ENCODE data around the gene ASIC2. TPM values are rescaled to one million over a fixed set of nuclear protein-coding genes. Genes with fewer than 3 reads are reported as not detected.

Gene ASIC2
- total and polyA plus RNA-seq, 3 experiments from 2014 or later: not detected

DNA sequence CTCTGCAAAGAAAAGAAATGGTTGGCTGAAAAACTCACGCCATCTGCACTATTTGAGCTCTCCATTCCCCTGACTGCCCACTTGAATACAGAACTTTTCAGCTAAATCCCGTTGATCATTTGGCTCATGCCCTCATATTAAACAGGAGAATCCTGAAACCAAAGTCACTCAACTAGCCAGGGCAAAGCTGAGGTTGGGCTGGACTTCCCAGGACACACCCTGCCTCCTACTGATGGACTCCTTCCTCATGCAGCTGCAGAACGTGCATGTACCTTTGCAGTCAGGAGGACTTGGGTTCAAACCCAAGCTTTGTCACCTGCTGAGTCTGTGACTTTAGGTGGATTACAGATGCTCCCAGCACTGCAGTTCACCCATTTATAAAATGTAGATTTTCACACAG, 7.7 kb downstream of the ASIC2 start:
- CTCF ChIA-PET: no interaction called here

DNA sequence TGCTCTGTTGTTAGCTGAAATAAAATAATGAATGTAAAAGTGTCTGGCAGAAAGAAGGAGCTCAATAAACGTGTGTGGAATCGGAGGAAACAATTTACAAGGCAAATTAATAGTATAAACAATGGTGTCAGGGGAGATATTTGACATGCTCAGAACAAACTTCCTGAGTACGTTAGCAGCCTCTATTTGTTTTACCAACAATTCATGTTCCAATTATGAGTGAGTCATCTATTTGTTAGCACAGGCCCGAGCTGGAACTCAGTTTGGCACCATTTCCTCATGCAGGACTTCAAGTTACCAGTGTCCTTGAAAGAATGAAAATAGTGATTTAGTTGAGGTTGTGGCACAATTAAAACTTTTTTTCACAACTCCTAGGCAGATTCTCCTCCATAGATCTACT, 9.1 kb downstream of the ASIC2 start:
- Mint-ChIP-seq H3K27ac (no peak overlapping the region), H3K9me3 (no peaks in the 10 kb centered on the region), H3K4me1 (no peaks in the 10 kb centered on the region), H3K4me3 (no peak overlapping the region), H3K36me3 (no peaks in the 10 kb centered on the region), H3K27me3 (peaks cover 10 to 23% of the 10 kb centered on the region in 2 donors)
- no peaks in the 10 kb centered on the region for H3K4me1 ChIP-seq (ENCODE audit: insufficient read depth, low read length)
- H3K27ac ChIP-seq (ENCODE audit: low read depth, low read length): no peak overlapping the region
- no peak for DNase-seq
- ChIA-PET CTCF (no interaction called here), POLR2A (no interaction called here)
- H3K9me3 ChIP-seq (ENCODE audit: low read length): no peaks in the 10 kb centered on the region
- H3K4me3 ChIP-seq (ENCODE audit: low read length): no peak overlapping the region
- no peaks in the 10 kb centered on the region for H3K36me3 ChIP-seq (ENCODE audit: insufficient read depth, low read length)
- no peaks in the 10 kb centered on the region for H3K27me3 ChIP-seq (ENCODE audit: insufficient read depth, low read length, poor library complexity, severe bottlenecking)

More for the DNA sequence above, 7.7 kb downstream of the ASIC2 start:
- POLR2A ChIA-PET: no interaction called here
- no peaks in the 10 kb centered on the region for H3K4me1 Mint-ChIP-seq
- Histone ChIP-seq H3K27ac (ENCODE audit: low read depth, low read length) (no peak overlapping the region), H3K4me1 (ENCODE audit: insufficient read depth, low read length) (no peaks in the 10 kb centered on the region), H3K9me3 (ENCODE audit: low read length) (no peaks in the 10 kb centered on the region), H3K36me3 (ENCODE audit: insufficient read depth, low read length) (no peaks in the 10 kb centered on the region), H3K27me3 (ENCODE audit: insufficient read depth, low read length, poor library complexity, severe bottlenecking) (no peaks in the 10 kb centered on the region), H3K4me3 (ENCODE audit: low read length) (no peak overlapping the region)
- no peaks in the 10 kb centered on the region for H3K9me3 Mint-ChIP-seq
- DNase-seq: no peak
- H3K27me3 Mint-ChIP-seq: peaks cover 14 to 26% of the 10 kb centered on the region in 2 donors
- H3K4me3 Mint-ChIP-seq: no peak overlapping the region
- H3K36me3 Mint-ChIP-seq: no peaks in the 10 kb centered on the region
- no peak overlapping the region for H3K27ac Mint-ChIP-seq

DNA sequence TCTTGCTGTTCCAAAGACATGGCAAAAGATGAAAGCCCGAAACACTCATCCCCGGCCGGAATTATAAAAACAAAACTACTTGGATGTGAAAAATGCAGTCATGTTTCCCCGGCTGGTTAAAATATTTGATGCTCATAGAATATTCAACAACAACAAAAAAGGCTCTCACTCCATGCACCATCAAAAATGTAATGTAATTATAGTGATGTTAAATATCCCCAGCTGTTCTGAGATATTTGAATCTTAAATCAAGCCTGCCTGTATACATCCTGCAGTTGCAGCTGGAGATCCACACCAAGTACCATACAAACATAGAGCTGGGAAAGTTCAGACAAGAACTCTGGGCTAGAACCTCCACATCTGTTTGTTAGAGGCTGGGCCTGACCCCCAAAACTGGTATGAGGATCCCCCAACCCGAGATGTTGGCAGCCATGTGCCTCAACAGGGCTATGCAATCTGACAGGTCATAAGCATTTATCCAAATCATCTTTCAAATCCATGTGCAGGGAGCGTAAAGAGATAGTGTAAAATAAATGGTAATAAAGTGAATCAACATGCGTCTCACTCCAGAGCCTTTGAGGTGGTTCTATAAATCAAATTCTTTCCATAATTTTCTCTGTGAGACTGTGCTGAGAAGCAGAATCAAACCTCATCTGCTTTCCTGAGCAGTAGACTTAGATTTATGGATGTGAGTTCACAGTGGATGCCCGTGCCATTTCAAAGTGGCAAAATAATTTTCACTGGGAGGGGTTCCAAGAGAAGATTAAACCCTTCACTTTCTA, 12.7 kb downstream of the ASIC2 start:
- DNase-seq: no peak
- H3K36me3 Mint-ChIP-seq: no peaks in the 10 kb centered on the region
- Histone ChIP-seq H3K27ac (ENCODE audit: low read depth, low read length) (no peak overlapping the region), H3K4me1 (ENCODE audit: insufficient read depth, low read length) (no peaks in the 10 kb centered on the region), H3K4me3 (ENCODE audit: low read length) (no peak overlapping the region), H3K36me3 (ENCODE audit: insufficient read depth, low read length) (no peaks in the 10 kb centered on the region), H3K9me3 (ENCODE audit: low read length) (no peaks in the 10 kb centered on the region), H3K27me3 (ENCODE audit: insufficient read depth, low read length, poor library complexity, severe bottlenecking) (no peaks in the 10 kb centered on the region)
- H3K27ac Mint-ChIP-seq: no peak overlapping the region
- ChIA-PET POLR2A (no interaction called here), CTCF (no interaction called here)
- H3K9me3 Mint-ChIP-seq: no peaks in the 10 kb centered on the region
- H3K4me1 Mint-ChIP-seq: no peaks in the 10 kb centered on the region
- peaks cover 17 to 28% of the 10 kb centered on the region in 2 donors for H3K27me3 Mint-ChIP-seq
- H3K4me3 Mint-ChIP-seq: no peak overlapping the region

DNA sequence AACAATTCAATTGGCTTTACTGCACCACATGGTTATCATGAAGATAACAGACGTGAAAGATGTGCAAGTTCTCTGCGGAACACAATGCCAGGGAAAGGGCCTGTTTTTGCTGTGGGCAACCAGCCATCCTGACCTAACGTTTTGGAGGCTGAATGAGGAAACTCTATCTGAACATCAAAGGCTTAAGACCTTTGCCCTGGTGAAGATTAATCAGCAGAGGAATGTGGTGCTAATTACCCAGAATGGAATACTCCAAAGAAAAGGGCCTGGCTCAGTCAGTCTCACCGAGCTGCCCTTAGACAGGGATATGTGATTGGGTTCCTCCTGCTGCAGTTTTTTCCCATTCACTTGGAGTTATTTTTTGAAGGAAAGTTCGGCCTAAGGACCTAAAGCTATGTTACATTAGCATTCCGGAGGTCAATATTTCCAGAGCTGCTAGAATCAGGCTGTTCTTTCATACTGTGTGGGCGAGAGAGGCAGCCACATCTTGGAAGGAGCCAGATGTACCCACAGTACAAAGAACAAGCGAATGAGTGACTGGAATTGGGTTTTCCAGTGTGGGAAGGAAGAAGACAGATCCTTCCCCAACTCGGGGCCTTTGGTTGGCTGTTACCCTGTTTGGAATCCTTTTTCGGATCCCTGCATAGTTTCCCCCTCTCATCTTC, 15.5 kb downstream of the ASIC2 start:
- Histone ChIP-seq H3K27me3 (ENCODE audit: insufficient read depth, low read length, poor library complexity, severe bottlenecking) (no peaks in the 10 kb centered on the region), H3K4me3 (ENCODE audit: low read length) (no peak overlapping the region), H3K4me1 (ENCODE audit: insufficient read depth, low read length) (no peaks in the 10 kb centered on the region), H3K36me3 (ENCODE audit: insufficient read depth, low read length) (no peaks in the 10 kb centered on the region), H3K9me3 (ENCODE audit: low read length) (no peaks in the 10 kb centered on the region), H3K27ac (ENCODE audit: low read depth, low read length) (no peak overlapping the region)
- H3K27ac Mint-ChIP-seq: peak overlapping the region in 1 of 8 donors; percentile 16
- no peaks in the 10 kb centered on the region for H3K4me1 Mint-ChIP-seq
- H3K4me3 Mint-ChIP-seq: no peak overlapping the region
- POLR2A ChIA-PET: no interaction called here
- no peak for DNase-seq
- no peaks in the 10 kb centered on the region for H3K9me3 Mint-ChIP-seq
- H3K27me3 Mint-ChIP-seq: peaks cover 20 to 37% of the 10 kb centered on the region in 2 donors
- CTCF ChIA-PET: no interaction called here
- no peaks in the 10 kb centered on the region for H3K36me3 Mint-ChIP-seq

DNA sequence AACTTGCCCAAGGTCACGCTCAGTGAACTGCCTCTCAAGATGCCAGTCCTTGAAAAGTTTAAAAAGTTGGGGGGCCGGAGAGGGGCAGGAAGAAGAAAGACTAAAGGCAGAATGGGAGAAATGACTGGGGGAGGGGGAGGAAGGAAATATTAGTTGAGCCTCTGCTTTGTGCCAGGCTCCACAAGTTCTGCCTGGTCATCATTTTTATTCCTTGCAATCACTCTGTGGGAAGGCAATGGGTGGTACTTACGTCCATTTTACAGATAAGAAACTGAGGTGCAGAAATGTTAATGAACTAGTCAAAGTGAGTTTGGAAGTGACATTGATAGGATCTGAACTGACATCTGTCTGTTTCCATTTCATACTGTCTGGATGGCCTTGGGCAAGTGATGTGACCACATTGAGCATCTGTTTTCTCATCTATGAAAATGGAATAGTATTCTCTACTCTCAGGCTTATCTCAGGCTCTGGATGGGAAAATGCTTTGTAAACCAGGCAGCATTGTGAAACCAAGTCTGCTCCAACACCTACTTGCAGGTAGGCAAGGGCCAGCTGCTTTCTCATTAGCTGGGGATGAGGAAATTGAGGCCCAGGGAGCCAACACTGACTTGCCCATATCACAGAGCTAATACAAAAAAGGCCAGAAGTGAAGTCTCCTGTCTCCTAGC, 19.2 kb downstream of the ASIC2 start:
- no peak for DNase-seq
- no peak overlapping the region for H3K4me3 ChIP-seq (ENCODE audit: low read length)
- H3K27me3 ChIP-seq (ENCODE audit: insufficient read depth, low read length, poor library complexity, severe bottlenecking): no peaks in the 10 kb centered on the region
- H3K9me3 ChIP-seq (ENCODE audit: low read length): no peaks in the 10 kb centered on the region
- no peak overlapping the region for H3K27ac ChIP-seq (ENCODE audit: low read depth, low read length)
- no peaks in the 10 kb centered on the region for H3K9me3 Mint-ChIP-seq
- no peak overlapping the region for H3K27ac Mint-ChIP-seq
- peaks cover 15 to 27% of the 10 kb centered on the region in 2 donors for H3K27me3 Mint-ChIP-seq
- no peaks in the 10 kb centered on the region for H3K36me3 Mint-ChIP-seq
- ChIA-PET POLR2A (no interaction called here), CTCF (no interaction called here)
- no peak overlapping the region for H3K4me3 Mint-ChIP-seq
- no peaks in the 10 kb centered on the region for H3K4me1 Mint-ChIP-seq
- H3K4me1 ChIP-seq (ENCODE audit: insufficient read depth, low read length): no peaks in the 10 kb centered on the region
- H3K36me3 ChIP-seq (ENCODE audit: insufficient read depth, low read length): no peaks in the 10 kb centered on the region

DNA sequence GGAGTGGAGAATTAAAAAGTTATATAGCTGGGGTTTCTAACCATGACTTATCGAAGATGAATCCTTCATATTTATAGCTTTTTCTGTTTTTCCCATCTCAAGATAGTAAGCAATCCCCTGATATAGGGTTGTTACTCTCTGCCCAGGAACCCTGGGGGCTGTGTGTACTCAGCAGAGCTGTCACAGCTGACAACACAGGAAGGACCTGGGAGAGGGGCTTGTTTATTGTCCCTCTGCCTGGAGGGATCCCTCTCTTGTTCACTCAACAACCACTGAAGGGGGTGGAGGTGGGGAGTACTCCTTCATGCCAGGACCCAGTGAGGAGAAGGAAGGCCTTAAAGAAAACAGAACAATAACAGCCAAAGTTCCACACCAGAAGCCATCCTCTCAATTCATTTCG, 19.8 kb downstream of the ASIC2 start:
- POLR2A ChIA-PET: no interaction called here
- no peaks in the 10 kb centered on the region for H3K27me3 ChIP-seq (ENCODE audit: insufficient read depth, low read length, poor library complexity, severe bottlenecking)
- Mint-ChIP-seq H3K36me3 (no peaks in the 10 kb centered on the region), H3K4me3 (no peak overlapping the region), H3K4me1 (no peaks in the 10 kb centered on the region), H3K27ac (no peak overlapping the region), H3K9me3 (no peaks in the 10 kb centered on the region), H3K27me3 (peaks cover 10 to 21% of the 10 kb centered on the region in 2 donors)
- H3K36me3 ChIP-seq (ENCODE audit: insufficient read depth, low read length): no peaks in the 10 kb centered on the region
- no peaks in the 10 kb centered on the region for H3K9me3 ChIP-seq (ENCODE audit: low read length)
- no peak overlapping the region for H3K27ac ChIP-seq (ENCODE audit: low read depth, low read length)
- no peak overlapping the region for H3K4me3 ChIP-seq (ENCODE audit: low read length)
- no peaks in the 10 kb centered on the region for H3K4me1 ChIP-seq (ENCODE audit: insufficient read depth, low read length)
- CTCF ChIA-PET: no interaction called here
- no peak for DNase-seq

DNA sequence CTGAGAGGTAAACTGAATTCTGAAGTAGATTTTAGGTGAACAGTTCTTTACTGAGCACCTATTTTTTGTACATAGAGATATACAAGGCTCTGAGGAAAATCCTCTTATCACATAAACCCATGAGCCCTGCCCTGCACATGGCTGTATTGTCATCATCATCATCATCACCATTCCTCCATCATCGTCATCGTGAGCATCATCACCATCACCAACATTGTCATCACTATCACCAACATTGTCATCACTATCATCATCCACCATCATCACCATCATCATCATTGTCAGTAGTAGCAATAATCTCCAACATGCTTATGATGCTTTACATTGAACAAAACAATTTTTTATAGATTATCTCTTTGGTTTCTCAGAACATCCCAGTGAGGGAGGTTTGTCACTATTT, 20.7 kb downstream of the ASIC2 start:
- CTCF ChIA-PET: no interaction called here
- no peaks in the 10 kb centered on the region for H3K4me1 Mint-ChIP-seq

DNA sequence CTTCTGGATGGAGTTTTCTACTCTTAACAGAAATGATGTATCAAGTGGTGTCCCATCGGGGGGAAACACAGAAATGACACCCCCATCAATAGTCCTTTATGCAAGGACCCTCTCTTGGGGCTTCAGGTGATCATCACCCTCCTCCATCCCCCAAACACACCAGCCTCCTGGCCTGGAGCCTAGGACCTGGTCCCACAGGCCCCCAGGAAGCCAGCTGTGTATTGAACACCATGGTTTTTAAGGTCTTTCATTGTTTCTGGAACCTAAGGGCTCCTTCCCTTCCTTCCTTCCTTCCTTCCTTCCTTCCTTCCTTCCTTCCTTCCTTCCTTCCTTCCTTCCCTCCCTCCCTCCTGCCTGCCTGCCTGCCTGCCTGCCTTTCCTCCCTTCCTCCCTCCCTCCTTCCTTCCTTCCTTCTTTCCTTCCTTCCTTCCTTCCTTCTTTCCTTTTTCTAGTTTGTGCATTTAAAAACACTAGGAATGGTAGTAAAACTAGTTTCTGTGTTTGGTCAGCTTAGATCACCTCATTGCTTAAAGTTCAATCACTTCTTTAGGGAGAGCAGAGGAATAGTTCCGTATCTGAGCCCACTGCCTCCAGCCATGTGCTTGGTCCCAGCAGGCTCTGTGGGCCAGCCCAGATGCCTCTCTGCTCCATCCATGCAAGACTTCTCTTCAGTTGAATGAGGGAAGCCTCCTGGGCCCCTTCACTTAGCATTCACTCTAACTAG, 23.6 kb downstream of the ASIC2 start:
- no peak overlapping the region for H3K4me3 ChIP-seq (ENCODE audit: low read length)
- no peak overlapping the region for H3K4me3 Mint-ChIP-seq

More for the DNA sequence above, 20.7 kb downstream of the ASIC2 start:
- H3K27ac ChIP-seq (ENCODE audit: low read depth, low read length): no peak overlapping the region
- no peaks in the 10 kb centered on the region for H3K9me3 ChIP-seq (ENCODE audit: low read length)
- H3K27me3 ChIP-seq (ENCODE audit: insufficient read depth, low read length, poor library complexity, severe bottlenecking): no peaks in the 10 kb centered on the region
- Mint-ChIP-seq H3K4me3 (no peak overlapping the region), H3K9me3 (no peaks in the 10 kb centered on the region), H3K27ac (no peak overlapping the region), H3K27me3 (peaks cover 6 to 13% of the 10 kb centered on the region in 2 donors), H3K36me3 (no peaks in the 10 kb centered on the region)
- no peak overlapping the region for H3K4me3 ChIP-seq (ENCODE audit: low read length)
- H3K36me3 ChIP-seq (ENCODE audit: insufficient read depth, low read length): no peaks in the 10 kb centered on the region
- POLR2A ChIA-PET: no interaction called here
- no peaks in the 10 kb centered on the region for H3K4me1 ChIP-seq (ENCODE audit: insufficient read depth, low read length)
- DNase-seq: no peak

More for the DNA sequence above, 23.6 kb downstream of the ASIC2 start:
- Mint-ChIP-seq H3K27ac (no peak overlapping the region), H3K4me1 (no peaks in the 10 kb centered on the region), H3K27me3 (peaks cover 5 to 9% of the 10 kb centered on the region in 2 donors), H3K36me3 (no peaks in the 10 kb centered on the region), H3K9me3 (no peaks in the 10 kb centered on the region)
- Histone ChIP-seq H3K9me3 (ENCODE audit: low read length) (no peaks in the 10 kb centered on the region), H3K27me3 (ENCODE audit: insufficient read depth, low read length, poor library complexity, severe bottlenecking) (no peaks in the 10 kb centered on the region), H3K27ac (ENCODE audit: low read depth, low read length) (no peak overlapping the region), H3K36me3 (ENCODE audit: insufficient read depth, low read length) (no peaks in the 10 kb centered on the region), H3K4me1 (ENCODE audit: insufficient read depth, low read length) (no peaks in the 10 kb centered on the region)
- ChIA-PET POLR2A (no interaction called here), CTCF (no interaction called here)
- DNase-seq: no peak

Data from CD8-positive, alpha-beta memory T cell (primary cell).